Ishikawa (cell line): ENCODE results near the gene ECHDC3.

Experiments used
- CREB1 ChIP-seq: IDR thresholded peaks from 2 replicates; pipeline ENCODE4 v1.6.1; 2012; ENCODE audit warnings: low read depth
- EGR1 ChIP-seq: IDR thresholded peaks from 2 replicates; pipeline ENCODE4 v1.6.1; 2012
- NFIC ChIP-seq: IDR thresholded peaks from 2 replicates; pipeline ENCODE4 v1.6.1; 2012

DNA sequence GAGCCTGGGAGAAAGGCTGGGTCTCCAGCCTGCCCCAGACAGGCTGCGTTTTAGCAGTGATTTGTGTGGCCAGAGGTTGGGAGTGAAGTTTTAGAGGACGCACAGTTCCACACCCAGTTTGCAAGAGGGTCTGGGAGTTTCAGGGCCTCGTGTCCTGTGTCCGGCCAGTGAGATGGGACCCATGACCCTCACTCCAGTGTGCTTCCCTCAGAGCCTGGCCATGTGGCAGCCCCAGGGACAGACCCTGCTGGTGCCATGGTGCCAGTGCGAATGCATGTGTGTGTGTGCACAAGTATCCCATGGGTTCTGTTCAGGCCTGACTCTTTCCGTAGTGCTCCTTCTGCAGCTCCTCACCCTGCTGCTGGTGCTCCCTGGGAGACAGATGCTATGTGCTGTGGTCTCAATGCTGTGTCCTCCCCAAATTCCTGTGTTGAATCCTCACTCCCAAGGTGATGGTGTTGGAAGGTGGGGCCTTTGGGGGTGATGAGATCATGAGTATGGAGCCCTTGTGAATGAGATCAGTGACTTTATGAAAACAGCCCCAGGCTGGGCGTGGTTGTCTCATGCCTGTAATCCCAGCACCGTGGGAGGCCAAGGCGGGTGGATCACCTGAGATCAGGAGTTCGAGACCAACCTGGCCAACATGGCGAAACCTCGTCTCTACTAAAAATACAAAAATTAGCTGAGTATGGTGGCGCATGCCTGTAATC lies 16.5 kb downstream of the ECHDC3 start:
- TF ChIP-seq NFIC (no peak), CREB1 (no peak), EGR1 (no peak)
